ENCODE data around the gene GRIN1. TPM values are rescaled to one million over a fixed set of nuclear protein-coding genes. Genes with fewer than 3 reads are reported as not detected.

The GRIN1 gene
- total and polyA plus RNA-seq, 10 of the 15 experiments (the other 5 are each of a cell fraction or from before 2014, with no cell fraction given) = 0.05 to 0.10 (median 0.06) TPM; not detected in 6

GRCh38 chr9:137157618-137158415, 18.9 kb downstream of the GRIN1 start:
- FAIRE-seq (no peak), DNase-seq (ENCODE audit: low read depth, low spot score) (no peak), ATAC-seq (no peak)
- in situ Hi-C loops (cut with MboI) = no loop called here
- no peak overlapping the region for H3K9ac ChIP-seq (ENCODE audit: control insufficient read depth, insufficient read depth, low read length)
- SMC1A ChIA-PET (ENCODE audit: uncharacterized antibody, unreplicated experiment) = interaction anchor here (0.9 to 1.6 kb wide), 4 partner anchors 10 to 33 kb away, joined by 3 to 5 read pairs (median 4); partner anchors contain the start of genes ANAPC2 and SSNA1
- H3K79me2 ChIP-seq (ENCODE audit: control insufficient read depth, insufficient read depth, low read length) = no peaks in the 10 kb centered on the region
- no peaks in the 10 kb centered on the region for H3K27me3 ChIP-seq (replicated peaks in 1 of 2; ENCODE audit: control insufficient read depth in 2 of 2, insufficient read depth in 2 of 2, low read length in 1 of 2)
- H4K20me1 ChIP-seq (ENCODE audit: control insufficient read depth, insufficient read depth) = no peaks in the 10 kb centered on the region
- CTCF ChIA-PET = interaction anchor here (1.3 kb wide), 1 partner anchor 71 kb away, joined by 4 read pairs; the partner anchor contains the start of gene MAN1B1
- no peak overlapping the region for H3K27ac ChIP-seq (ENCODE audit: control insufficient read depth, insufficient read depth)
- POLR2A ChIA-PET = interaction anchor here (0.5 to 3.7 kb wide), 11 partner anchors 12 to 123 kb away, joined by 3 to 37 read pairs (median 8); partner anchors contain the start of genes ANAPC2, LRRC26, RNF208 and SSNA1
- intact Hi-C loops (cut with micrococcal nuclease; ENCODE audit: unreplicated experiment) = no loop called here
- no peaks in the 10 kb centered on the region for H3K36me3 ChIP-seq (ENCODE audit: control insufficient read depth in 2 of 2, insufficient read depth in 2 of 2, low read length in 1 of 2)
- WGBS (ENCODE audit: insufficient coverage, insufficient replicate concordance, low lambda C conversion rate, missing lambda C conversion rate) = 53% methylated on average over 19 of the region's 19 CpGs
- H2AFZ ChIP-seq (ENCODE audit: control insufficient read depth, low read depth, low read length) = no peak overlapping the region
- TF ChIP-seq RAD51 (IDR thresholded peaks at IDR 0.05) = peak; percentile 74
- no peak; the same call in 1 of the 2 replicates for TF ChIP-seq USF2 (IDR thresholded peaks at IDR 0.05; ENCODE audit: borderline replicate concordance, low read depth, low read length)
- TF ChIP-seq BHLHE40 (IDR thresholded peaks at IDR 0.05; ENCODE audit: borderline replicate concordance in 1 of 2, low read depth in 2 of 2, low read length in 1 of 2) = peak; percentile 62 to 87; a peak in 3 of 4 replicates
- TF ChIP-seq USF1 (IDR thresholded peaks at IDR 0.05; ENCODE audit: borderline replicate concordance, extremely low read length, insufficient read depth, low read depth, low read length) = peak; percentile 69
- no peak for TF ChIP-seq EED (IDR thresholded peaks at IDR 0.05; ENCODE audit: low read depth)
- RAD21 ChIA-PET (ENCODE audit: unreplicated experiment) = interaction anchor here (0.5 to 1.6 kb wide), 6 partner anchors 9 to 79 kb away, joined by 3 to 6 read pairs (median 4); partner anchors contain the start of genes ANAPC2, SSNA1 and TPRN
- H3K4me3 ChIP-seq = no peak overlapping the region
- no peaks in the 10 kb centered on the region; the same call in 2 of the 3 replicates for H3K9me3 ChIP-seq (replicated peaks; ENCODE audit: control insufficient read depth, insufficient read depth, low read length)
- BruUV-seq (replicated peaks) = no TSS peak
- H3K4me2 ChIP-seq (ENCODE audit: control insufficient read depth, insufficient read depth) = no peak overlapping the region
- peaks cover 28% of the 10 kb centered on the region for H3K4me1 ChIP-seq (ENCODE audit: control insufficient read depth, insufficient read depth, low read length)
